PC-3 (cell line): ENCODE measurements around the gene RC3H2. TPM values are rescaled to one million over a fixed set of nuclear protein-coding genes. Genes with fewer than 3 reads are reported as not detected.

Experiments
- ATAC-seq: fragments of 200-7000 bp; cut with Tn5 transposase; 2 replicates; pipeline ENCODE4 v1.9.1; 2020; ENCODE audit warnings: mild to moderate bottlenecking, moderate library complexity
- BruUV-seq: library from RNA; stranded (reverse); fragments of 400-500 nt; replicated peaks from 2 replicates; lab custom pipeline; 2021; lab: Mats Ljungman, UMichigan
- CTCF ChIA-PET: fragments of 300-600 bp; sonication (Branson Sonifier 250); formaldehyde crosslinking; loops from one replicate; lab custom pipeline; 2022; ENCODE audit warnings: antibody characterized with exemption; lab: Charles Lee
- POLR2A ChIA-PET: fragments of 300-600 bp; sonication (Branson Sonifier 250); formaldehyde crosslinking; loops from one replicate; lab custom pipeline; 2022; ENCODE audit warnings: antibody characterized with exemption; ENCODE audit not compliant: unreplicated experiment; lab: Charles Lee
- DNase-seq: peaks from one replicate; pipeline ENCODE4 v3.0.0-alpha.2; 2015
- H2AFZ ChIP-seq: fragments of 300-600 bp; sonication (generic); 2 replicates; pipeline ENCODE4 v1.6.0; 2016; ENCODE audit warnings: antibody characterized with exemption, low read length
- H3F3A ChIP-seq: fragments of 300-600 bp; sonication (generic); one replicate; pipeline ENCODE4 v1.6.0; 2017; ENCODE audit warnings: antibody characterized with exemption, low read length, control low read depth, mild to moderate bottlenecking; ENCODE audit not compliant: unreplicated experiment
- H3K27ac ChIP-seq: fragments of 300-600 bp; sonication (generic); 2 replicates; pipeline ENCODE4 v1.5.1; 2016; ENCODE audit warnings: mild to moderate bottlenecking, low read length
- H3K27me3 ChIP-seq: fragments of 300-600 bp; sonication (generic); 2 replicates; pipeline ENCODE4 v1.6.1; 2016; ENCODE audit warnings: low read length, mixed read lengths
- H3K36me3 ChIP-seq: fragments of 300-600 bp; sonication (generic); 2 replicates; pipeline ENCODE4 v1.6.1; 2016; ENCODE audit warnings: low read depth, mixed run types, low read length, mixed read lengths
- H3K4me1 ChIP-seq: fragments of 300-600 bp; sonication (generic); 2 replicates; pipeline ENCODE4 v1.5.1; 2016; ENCODE audit warnings: low read length; ENCODE audit not compliant: insufficient read depth
- H3K4me2 ChIP-seq: fragments of 300-600 bp; sonication (generic); 2 replicates; pipeline ENCODE4 v1.6.0; 2016; ENCODE audit warnings: low read length
- H3K4me3 ChIP-seq: fragments of 300-600 bp; sonication (generic); 2 replicates; pipeline ENCODE4 v1.5.1; 2016; ENCODE audit warnings: mild to moderate bottlenecking, low read length, mixed read lengths
- H3K79me2 ChIP-seq: fragments of 300-600 bp; sonication (generic); 2 replicates; pipeline ENCODE4 v1.6.1; 2017; ENCODE audit warnings: low read length, mixed read lengths
- H3K9ac ChIP-seq: fragments of 300-600 bp; sonication (generic); 2 replicates; pipeline ENCODE4 v1.6.0; 2016; ENCODE audit warnings: mild to moderate bottlenecking, low read length
- H3K9me2 ChIP-seq: fragments of 300-600 bp; sonication (generic); replicated peaks from 2 replicates; pipeline ENCODE4 v1.6.1; 2016; ENCODE audit warnings: mixed run types, low read length, mixed read lengths
- H3K9me3 ChIP-seq: fragments of 300-600 bp; sonication (generic); 2 replicates; pipeline ENCODE4 v1.6.1; 2016; ENCODE audit warnings: low read length, mixed read lengths
- H4K20me1 ChIP-seq: fragments of 300-600 bp; sonication (generic); 2 replicates; pipeline ENCODE4 v1.6.1; 2016; ENCODE audit warnings: low read length, mixed read lengths
- CTCF ChIP-seq: fragments of 300-600 bp; sonication (generic); conservative IDR thresholded peaks from 2 replicates; pipeline ENCODE4 v1.5.1; 2017; ENCODE audit warnings: antibody characterized with exemption, low read depth, mild to moderate bottlenecking, low read length
- EZH2 ChIP-seq: fragments of 300-600 bp; sonication (generic); IDR thresholded peaks from one replicate; pipeline ENCODE4 v1.6.1; 2017; ENCODE audit warnings: antibody characterized with exemption, mild to moderate bottlenecking, low read length; ENCODE audit not compliant: unreplicated experiment
- EZH2phosphoT487 ChIP-seq: fragments of 300-600 bp; sonication (generic); IDR thresholded peaks from 2 replicates; pipeline ENCODE4 v1.6.1; 2018; ENCODE audit warnings: mild to moderate bottlenecking, antibody characterized with exemption, low read length, borderline replicate concordance
- intact Hi-C: fragments of 100-400 bp; cut with micrococcal nuclease; formaldehyde crosslinking; loops from 2 replicates; pipeline ENCODE4 v1.9.0; 2023
- total RNA-seq: library from RNA; depleted of rRNA; stranded (reverse); fragments of >200 nt; gene quantifications from 2 replicates; pipeline ENCODE4 v1.2.3, GENCODE V29; 2014

RC3H2 gene
- total RNA-seq, 1 experiment from 2014 or later, result 23.0 TPM

- H3K9me3 ChIP-seq, result no peaks in the 10 kb centered on the region
- no TSS peak for BruUV-seq
- H3K27ac ChIP-seq, result peak overlapping the region; percentile 78
- H4K20me1 ChIP-seq, result no peaks in the 10 kb centered on the region
- intact Hi-C loops, result no loop called here
- peaks cover 38% of the 10 kb centered on the region for H3K79me2 ChIP-seq
- ChIA-PET POLR2A (interaction anchor here (0.6 to 0.7 kb wide), 2 partner anchors 34 to 105 kb away, joined by 3 to 11 read pairs; no protein-coding TSS in a partner anchor), CTCF (no interaction called here)
- ATAC-seq (peak; percentile 27), DNase-seq (no peak)
- H3K36me3 ChIP-seq, result peaks cover 11% of the 10 kb centered on the region; the same call in 1 of the 2 replicates
- peak overlapping the region; percentile 97 for H3K4me3 ChIP-seq
- no peaks in the 10 kb centered on the region for H3K27me3 ChIP-seq
- no peaks in the 10 kb centered on the region for H3K9me2 ChIP-seq
- H3K9ac ChIP-seq, result peak overlapping the region; percentile 93
- peaks cover 11% of the 10 kb centered on the region for H3K4me1 ChIP-seq
- H3F3A ChIP-seq, result no peaks in the 10 kb centered on the region
- H2AFZ ChIP-seq, result peak overlapping the region; percentile 99
- H3K4me2 ChIP-seq, result peak overlapping the region; percentile 95
- no peak for TF ChIP-seq EZH2
- TF ChIP-seq CTCF, result no peak
- no peak for TF ChIP-seq EZH2phosphoT487
Observed at GRCh38 chr9:122827761-122828093, 77.4 kb downstream of the RC3H2 start.

GRCh38 chr9:122822938-122823337 lies 82.2 kb downstream of the RC3H2 start:
- no peak for TF ChIP-seq EZH2
- no peak for TF ChIP-seq EZH2phosphoT487
- TF ChIP-seq CTCF, result no peak
- ChIA-PET CTCF (no interaction called here), POLR2A (no interaction called here)
- Histone ChIP-seq H3K4me1 (peaks cover 26% of the 10 kb centered on the region), H3K9me2 (no peaks in the 10 kb centered on the region), H3K36me3 (peaks cover 11% of the 10 kb centered on the region; the same call in 1 of the 2 replicates), H3K27me3 (no peaks in the 10 kb centered on the region), H4K20me1 (0 out of 2 replicates have a peak, but pooled peaks cover 10% of the 10 kb centered on the region), H3K79me2 (peaks cover 34% of the 10 kb centered on the region), H3K4me3 (no peak overlapping the region), H3K9ac (no peak overlapping the region), H3K27ac (no peak overlapping the region), H3K4me2 (no peak overlapping the region), H3F3A (no peaks in the 10 kb centered on the region), H3K9me3 (no peaks in the 10 kb centered on the region), H2AFZ (no peak overlapping the region)
- ATAC-seq (no peak), DNase-seq (no peak)
- intact Hi-C loops, result no loop called here
- no TSS peak for BruUV-seq

- H3K9me3 ChIP-seq, result no peaks in the 10 kb centered on the region
- 0 out of 2 replicates have a peak, but pooled peaks cover 10% of the 10 kb centered on the region for H4K20me1 ChIP-seq
- no peaks in the 10 kb centered on the region for H3K27me3 ChIP-seq
- H3K27ac ChIP-seq, result no peak overlapping the region
- no peak overlapping the region for H2AFZ ChIP-seq
- H3K79me2 ChIP-seq, result peaks cover 25% of the 10 kb centered on the region
- ChIA-PET POLR2A (no interaction called here), CTCF (no interaction called here)
- no peak overlapping the region for H3K4me3 ChIP-seq
- no peak overlapping the region for H3K4me2 ChIP-seq
- no peak for DNase-seq
- no peaks in the 10 kb centered on the region for H3F3A ChIP-seq
- H3K4me1 ChIP-seq, result peaks cover 21% of the 10 kb centered on the region
- no TSS peak for BruUV-seq
- ATAC-seq, result no peak
- H3K9me2 ChIP-seq, result no peaks in the 10 kb centered on the region
- intact Hi-C loops, result no loop called here
- H3K9ac ChIP-seq, result no peak overlapping the region
- peaks cover 11% of the 10 kb centered on the region; the same call in 1 of the 2 replicates for H3K36me3 ChIP-seq
- TF ChIP-seq EZH2, result no peak
- TF ChIP-seq EZH2phosphoT487, result no peak
- TF ChIP-seq CTCF, result no peak
Observed at GRCh38 chr9:122822056-122822455, 83.1 kb downstream of the RC3H2 start.
